Stimulated activated CD8-positive, alpha-beta memory T cell treated with anti-CD3 and anti-CD28 coated beads, Interleukin-4, amount 100 ng/mL, for 48 hours (primary cell): ENCODE results near the gene CNTN2.

Experiments
- DNase-seq: peaks from one replicate; pipeline ENCODE4 v3.0.0-alpha.2; 2020

The CNTN2 gene

GRCh38 chr1:205042911-205043806 lies at the start of gene CNTN2:
Gene CNTN2 (plus strand): TSS chr1:205043212. CDS start chr1:205053186, 9,974 bp downstream.
- no peak for DNase-seq

- DNase-seq: no peak
Measured at GRCh38 chr1:204994086-204994862, 48.7 kb upstream of the CNTN2 start.

GRCh38 chr1:204996981-204997380 lies 46.0 kb upstream of the CNTN2 start:
- no peak for DNase-seq

GRCh38 chr1:204997591-204998355 lies 45.2 kb upstream of the CNTN2 start:
- no peak for DNase-seq

- DNase-seq: no peak
Measured at GRCh38 chr1:205001162-205001561, 41.9 kb upstream of the CNTN2 start.

GRCh38 chr1:205002705-205003104 lies 40.3 kb upstream of the CNTN2 start:
- no peak for DNase-seq

GRCh38 chr1:205003358-205004131 lies 39.5 kb upstream of the CNTN2 start:
- no peak for DNase-seq

- no peak for DNase-seq
Measured at GRCh38 chr1:205004351-205004750, 38.7 kb upstream of the CNTN2 start.

GRCh38 chr1:205008896-205009295 lies 34.1 kb upstream of the CNTN2 start:
- no peak for DNase-seq

- no peak for DNase-seq
Measured at GRCh38 chr1:205009670-205010069, 33.3 kb upstream of the CNTN2 start.

GRCh38 chr1:205012391-205013140 lies 30.4 kb upstream of the CNTN2 start:
- no peak for DNase-seq

GRCh38 chr1:205013683-205014367 lies 29.2 kb upstream of the CNTN2 start:
- no peak for DNase-seq

- no peak for DNase-seq
Measured at GRCh38 chr1:205014783-205015182, 28.2 kb upstream of the CNTN2 start.

GRCh38 chr1:205015241-205015640 lies 27.8 kb upstream of the CNTN2 start:
- DNase-seq: no peak

- no peak for DNase-seq
Measured at GRCh38 chr1:205016075-205016474, 26.9 kb upstream of the CNTN2 start.

GRCh38 chr1:205016584-205016983 lies 26.4 kb upstream of the CNTN2 start:
- DNase-seq: no peak

- no peak for DNase-seq
Measured at GRCh38 chr1:205017001-205017400, 26.0 kb upstream of the CNTN2 start.

- no peak for DNase-seq
Measured at GRCh38 chr1:205017766-205018165, 25.2 kb upstream of the CNTN2 start.

GRCh38 chr1:205018381-205018780 lies 24.6 kb upstream of the CNTN2 start:
- DNase-seq: no peak

GRCh38 chr1:205020466-205020865 lies 22.5 kb upstream of the CNTN2 start:
- no peak for DNase-seq

- no peak for DNase-seq
Measured at GRCh38 chr1:205024679-205025078, 18.3 kb upstream of the CNTN2 start.
